AG10803 (cell line): Measurements from ENCODE around the gene NOC4L.

Experiments used
- DNase-seq: peaks from one replicate; pipeline ENCODE4 v3.0.0; 2010; ENCODE audit warnings: low read depth
- H3K4me3 ChIP-seq: 2 replicates; pipeline ENCODE4 v1.5.1; 2011; ENCODE audit warnings: mild to moderate bottlenecking, low read length, control low read depth
- TF ChIP-seq, protein P1 (sequence below): conservative IDR thresholded peaks from 2 replicates; pipeline ENCODE4 v1.5.1; 2011; ENCODE audit warnings: mild to moderate bottlenecking, low read length, control low read depth, inconsistent platforms

The NOC4L gene

DNA sequence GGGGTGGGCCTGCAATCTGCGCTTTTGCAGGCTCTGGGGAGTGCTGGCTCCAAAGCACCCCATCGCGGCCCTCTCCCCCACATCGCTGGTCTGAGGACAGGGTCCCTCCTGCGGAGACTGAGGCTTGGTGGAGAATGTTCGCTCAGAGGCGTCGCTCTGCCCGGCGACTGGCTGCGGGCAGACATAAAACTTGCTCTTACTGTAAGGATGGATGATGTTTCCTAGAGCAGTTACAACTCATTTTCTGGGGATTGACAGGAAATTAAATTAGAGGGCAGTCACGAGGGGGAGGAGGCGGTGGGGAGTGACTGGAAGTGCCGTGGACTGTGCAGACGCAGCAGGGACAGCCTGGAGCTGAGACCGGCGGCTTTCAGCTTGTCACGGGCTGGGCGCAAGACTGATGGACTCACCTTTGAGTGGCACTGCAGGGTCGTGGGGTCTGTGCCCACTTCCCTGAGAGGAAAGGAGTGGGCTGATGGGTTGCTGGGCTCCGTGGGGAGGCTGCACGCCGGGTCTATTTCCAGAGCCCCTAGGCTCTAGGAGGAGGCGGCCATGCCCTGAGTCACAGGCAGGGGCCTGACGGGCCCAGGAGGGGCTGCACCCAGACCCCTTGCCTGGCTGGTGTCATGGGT lies 32.8 kb downstream of the NOC4L start:
- no peak for DNase-seq
- H3K4me3 ChIP-seq: no peak overlapping the region
- TF ChIP-seq, protein P1, sequence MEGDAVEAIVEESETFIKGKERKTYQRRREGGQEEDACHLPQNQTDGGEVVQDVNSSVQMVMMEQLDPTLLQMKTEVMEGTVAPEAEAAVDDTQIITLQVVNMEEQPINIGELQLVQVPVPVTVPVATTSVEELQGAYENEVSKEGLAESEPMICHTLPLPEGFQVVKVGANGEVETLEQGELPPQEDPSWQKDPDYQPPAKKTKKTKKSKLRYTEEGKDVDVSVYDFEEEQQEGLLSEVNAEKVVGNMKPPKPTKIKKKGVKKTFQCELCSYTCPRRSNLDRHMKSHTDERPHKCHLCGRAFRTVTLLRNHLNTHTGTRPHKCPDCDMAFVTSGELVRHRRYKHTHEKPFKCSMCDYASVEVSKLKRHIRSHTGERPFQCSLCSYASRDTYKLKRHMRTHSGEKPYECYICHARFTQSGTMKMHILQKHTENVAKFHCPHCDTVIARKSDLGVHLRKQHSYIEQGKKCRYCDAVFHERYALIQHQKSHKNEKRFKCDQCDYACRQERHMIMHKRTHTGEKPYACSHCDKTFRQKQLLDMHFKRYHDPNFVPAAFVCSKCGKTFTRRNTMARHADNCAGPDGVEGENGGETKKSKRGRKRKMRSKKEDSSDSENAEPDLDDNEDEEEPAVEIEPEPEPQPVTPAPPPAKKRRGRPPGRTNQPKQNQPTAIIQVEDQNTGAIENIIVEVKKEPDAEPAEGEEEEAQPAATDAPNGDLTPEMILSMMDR: no peak

DNA sequence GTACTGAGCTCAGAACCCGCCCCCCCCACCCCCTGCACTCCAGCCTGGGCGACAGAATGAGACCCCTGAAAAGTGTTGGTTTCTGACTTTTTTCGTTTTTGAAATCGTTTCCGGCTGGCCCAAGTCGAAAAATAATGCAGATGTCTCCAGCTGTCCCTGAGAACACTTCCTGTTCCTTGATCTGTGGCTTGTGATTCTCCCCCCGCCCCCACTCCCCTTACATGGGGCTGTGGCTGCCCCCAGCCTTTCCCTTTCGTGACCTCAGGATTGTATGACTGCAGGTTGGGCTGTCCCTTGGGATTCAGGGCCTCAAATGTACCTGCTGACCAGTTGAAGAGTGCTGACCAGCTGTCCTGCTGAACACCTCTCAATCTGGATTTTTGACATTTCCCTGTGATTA lies 34.1 kb downstream of the NOC4L start:
- H3K4me3 ChIP-seq: no peak overlapping the region
- no peak for DNase-seq
- TF ChIP-seq, protein P1: no peak

DNA sequence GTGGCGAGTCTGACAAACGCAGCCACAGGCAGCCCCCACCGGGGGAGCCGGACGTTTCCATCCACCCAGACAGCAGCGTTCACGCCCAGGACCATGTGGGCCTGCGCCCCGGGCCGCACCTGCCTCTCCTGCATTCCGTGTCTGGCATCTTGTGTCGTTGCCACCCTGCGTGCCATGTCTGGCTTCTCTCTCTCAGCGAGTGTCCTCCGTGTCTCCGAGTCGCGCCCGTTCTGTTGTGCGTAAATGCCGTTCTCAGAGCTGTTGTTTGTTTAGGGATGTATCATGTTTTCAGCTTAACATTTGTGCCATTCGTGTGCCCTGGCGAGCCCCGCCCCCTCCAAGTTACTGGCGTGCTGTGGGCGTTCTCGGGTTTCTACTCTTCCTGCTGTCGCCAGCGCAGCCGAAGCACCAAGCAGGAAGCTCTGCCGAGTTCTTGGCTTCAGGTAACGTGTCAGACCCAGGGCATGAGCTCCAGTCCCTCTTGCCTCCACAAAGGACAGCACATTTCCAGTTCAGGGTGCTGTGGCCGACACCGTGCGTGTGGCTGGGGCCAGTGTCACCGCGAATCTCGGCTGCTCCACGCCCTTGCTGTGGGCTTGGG lies 34.6 kb downstream of the NOC4L start:
- DNase-seq: no peak
- TF ChIP-seq, protein P1: no peak
- no peak overlapping the region for H3K4me3 ChIP-seq

DNA sequence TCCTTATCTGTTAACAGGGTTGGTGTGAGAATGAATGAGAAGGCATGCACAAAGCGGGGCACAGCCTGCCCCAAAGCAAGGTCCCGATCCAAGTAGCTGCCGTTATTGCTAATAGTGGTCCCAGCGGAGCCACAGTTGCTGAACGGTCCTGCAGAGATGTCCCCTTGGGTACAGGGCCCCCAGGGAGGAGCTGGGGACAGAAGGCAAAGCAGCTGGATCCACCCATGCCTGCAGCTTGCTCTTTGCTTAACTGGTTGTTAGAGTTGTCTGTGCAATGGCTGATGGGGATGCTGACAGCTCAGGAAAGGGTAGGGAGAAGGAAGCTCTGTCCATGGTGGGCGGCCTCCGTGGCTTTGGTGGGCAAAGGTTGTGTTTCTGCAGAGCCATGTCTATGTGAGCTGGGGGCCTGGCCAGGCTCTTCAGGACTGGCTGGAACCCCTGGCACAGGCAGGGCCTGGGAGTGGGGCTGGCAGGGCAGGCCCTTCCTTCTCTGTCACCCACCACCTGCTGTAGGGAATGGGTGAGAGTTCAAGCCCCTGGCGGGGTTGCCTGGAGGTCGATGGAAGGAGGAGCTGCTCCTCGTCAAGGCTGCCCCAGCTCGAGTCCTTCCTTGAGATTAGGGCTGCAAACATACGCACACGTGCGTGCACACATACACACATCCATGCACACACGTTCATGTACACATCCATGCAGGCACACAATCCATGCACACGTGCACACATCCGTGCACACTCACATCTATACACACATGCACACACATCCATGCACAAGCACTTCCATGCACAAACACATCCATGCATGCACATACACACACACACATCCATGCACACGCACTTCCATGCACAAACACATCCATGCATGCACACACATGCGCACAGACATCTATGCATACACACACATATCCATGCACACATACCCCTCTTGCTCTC lies 35.4 kb downstream of the NOC4L start:
- TF ChIP-seq, protein P1: no peak
- H3K4me3 ChIP-seq: no peak overlapping the region
- no peak for DNase-seq

- TF ChIP-seq, protein P1: no peak
- H3K4me3 ChIP-seq: no peak overlapping the region
- DNase-seq: no peak
Measured at GRCh38 chr12:132180648-132181546, 36.6 kb downstream of the NOC4L start.

GRCh38 chr12:132181570-132182200 lies 37.4 kb downstream of the NOC4L start:
- TF ChIP-seq, protein P1: no peak
- DNase-seq: no peak
- H3K4me3 ChIP-seq: no peak overlapping the region
